ENCODE data around the gene KCMF1. TPM values are rescaled to one million over a fixed set of nuclear protein-coding genes. Genes with fewer than 3 reads are reported as not detected.
"Not testable (repeated sequence)": the region's sequence is repeated elsewhere in the genome, so short reads cannot be mapped to it uniquely, and the experiment has no call there.

KCMF1 gene
- total and polyA plus RNA-seq, 4 donors: 10.5 to 45.4 (median 23.1) TPM

DNA sequence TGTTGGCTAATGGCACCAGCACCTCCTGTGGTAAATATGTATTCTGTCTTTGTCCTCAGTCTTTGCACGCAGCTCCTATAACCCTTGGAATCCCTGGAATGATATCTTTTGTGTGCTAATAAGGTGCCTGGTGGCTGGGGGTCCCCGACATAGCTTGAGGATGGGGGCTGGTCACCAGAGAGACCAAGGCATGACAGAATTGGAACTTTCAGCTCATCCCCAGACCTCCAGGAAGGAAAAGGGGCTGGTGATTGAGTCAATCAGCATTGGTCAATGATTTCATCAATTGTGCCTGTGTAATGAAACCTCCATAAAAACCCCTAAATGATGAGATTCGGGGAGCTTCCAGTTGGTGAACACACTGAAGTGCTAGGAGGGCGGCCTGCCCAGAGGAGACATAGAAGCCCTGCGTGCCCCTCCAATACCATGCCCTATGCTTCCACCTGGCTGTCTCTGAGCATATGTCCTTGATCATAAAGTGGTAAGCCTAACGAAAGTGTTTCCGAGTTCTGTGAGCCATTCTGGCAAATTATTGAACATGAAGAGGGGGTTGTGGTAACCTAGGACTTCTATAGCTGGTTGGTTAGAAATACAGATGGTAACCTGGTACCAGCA, 26.6 kb upstream of the KCMF1 start (continued):
- TF ChIP-seq EGR1 (IDR thresholded peaks at IDR 0.05; ENCODE audit: low read depth in 2 of 2) (no peak), RXRA (IDR thresholded peaks at IDR 0.05) (no peak)

- H3K4me1 ChIP-seq (ENCODE audit: control insufficient read depth in 4 of 4, insufficient read depth in 4 of 4, low read length in 3 of 4); H3K4me3 ChIP-seq (ENCODE audit: low read depth in 1 of 3, low read length in 3 of 3); DNase-seq (ENCODE audit: low spot score); H3K36me3 ChIP-seq (ENCODE audit: control insufficient read depth in 4 of 4, insufficient read depth in 3 of 4, low read depth in 1 of 4, low read length in 3 of 4); H3K27ac ChIP-seq (ENCODE audit: low read depth in 1 of 2, low read length in 2 of 2); H3K9ac ChIP-seq (ENCODE audit: low read depth in 1 of 2, low read length in 2 of 2); H3K27me3 ChIP-seq (ENCODE audit: control insufficient read depth in 4 of 4, insufficient read depth in 4 of 4, low read length in 3 of 4); H3K9me3 ChIP-seq (ENCODE audit: control insufficient read depth in 4 of 4, low read length in 3 of 4): not testable (repeated sequence)
- 88% methylated on average over 2 of the region's 3 CpGs for WGBS
Observed at GRCh38 chr2:84945838-84946203, 25.1 kb upstream of the KCMF1 start.

GRCh38 chr2:84946204-84947009, 24.6 kb upstream of the KCMF1 start:
- Histone ChIP-seq H3K27me3 (ENCODE audit: control insufficient read depth in 4 of 4, insufficient read depth in 4 of 4, low read length in 3 of 4) (no peaks in the 10 kb centered on the region), H3K4me1 (ENCODE audit: control insufficient read depth in 4 of 4, insufficient read depth in 4 of 4, low read length in 3 of 4) (no peaks in the 10 kb centered on the region), H3K9me3 (ENCODE audit: control insufficient read depth in 4 of 4, low read length in 3 of 4) (no peaks in the 10 kb centered on the region), H3K9ac (ENCODE audit: low read depth in 1 of 2, low read length in 2 of 2) (no peak overlapping the region), H3K27ac (ENCODE audit: low read depth in 1 of 2, low read length in 2 of 2) (no peak overlapping the region), H3K4me3 (ENCODE audit: low read depth in 1 of 3, low read length in 3 of 3) (no peak overlapping the region), H3K36me3 (ENCODE audit: control insufficient read depth in 4 of 4, insufficient read depth in 3 of 4, low read depth in 1 of 4, low read length in 3 of 4) (no peaks in the 10 kb centered on the region)
- no peak for DNase-seq (ENCODE audit: low spot score)
- 77% methylated on average over 12 of the region's 12 CpGs for WGBS
- no peak for TF ChIP-seq TAF1 (conservative IDR thresholded peaks at IDR 0.05)
- no peak for TF ChIP-seq HNF4G (IDR thresholded peaks at IDR 0.05)
- no peak for TF ChIP-seq RAD21 (IDR thresholded peaks at IDR 0.05)
- TF ChIP-seq HNF4A (conservative IDR thresholded peaks at IDR 0.05): no peak
- TF ChIP-seq, protein P1, sequence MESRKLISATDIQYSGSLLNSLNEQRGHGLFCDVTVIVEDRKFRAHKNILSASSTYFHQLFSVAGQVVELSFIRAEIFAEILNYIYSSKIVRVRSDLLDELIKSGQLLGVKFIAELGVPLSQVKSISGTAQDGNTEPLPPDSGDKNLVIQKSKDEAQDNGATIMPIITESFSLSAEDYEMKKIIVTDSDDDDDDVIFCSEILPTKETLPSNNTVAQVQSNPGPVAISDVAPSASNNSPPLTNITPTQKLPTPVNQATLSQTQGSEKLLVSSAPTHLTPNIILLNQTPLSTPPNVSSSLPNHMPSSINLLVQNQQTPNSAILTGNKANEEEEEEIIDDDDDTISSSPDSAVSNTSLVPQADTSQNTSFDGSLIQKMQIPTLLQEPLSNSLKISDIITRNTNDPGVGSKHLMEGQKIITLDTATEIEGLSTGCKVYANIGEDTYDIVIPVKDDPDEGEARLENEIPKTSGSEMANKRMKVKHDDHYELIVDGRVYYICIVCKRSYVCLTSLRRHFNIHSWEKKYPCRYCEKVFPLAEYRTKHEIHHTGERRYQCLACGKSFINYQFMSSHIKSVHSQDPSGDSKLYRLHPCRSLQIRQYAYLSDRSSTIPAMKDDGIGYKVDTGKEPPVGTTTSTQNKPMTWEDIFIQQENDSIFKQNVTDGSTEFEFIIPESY (IDR thresholded peaks at IDR 0.05): no peak
- TF ChIP-seq, protein P2, sequence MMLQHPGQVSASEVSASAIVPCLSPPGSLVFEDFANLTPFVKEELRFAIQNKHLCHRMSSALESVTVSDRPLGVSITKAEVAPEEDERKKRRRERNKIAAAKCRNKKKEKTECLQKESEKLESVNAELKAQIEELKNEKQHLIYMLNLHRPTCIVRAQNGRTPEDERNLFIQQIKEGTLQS (IDR thresholded peaks at IDR 0.05): no peak
- TF ChIP-seq FOXA2 (IDR thresholded peaks at IDR 0.05): no peak
- TF ChIP-seq RXRA (IDR thresholded peaks at IDR 0.05): no peak
- TF ChIP-seq JUND (IDR thresholded peaks at IDR 0.05): no peak
- TF ChIP-seq REST (IDR thresholded peaks at IDR 0.05): no peak
- no peak for TF ChIP-seq EGR1 (IDR thresholded peaks at IDR 0.05; ENCODE audit: low read depth in 2 of 2)
- TF ChIP-seq, protein P3, sequence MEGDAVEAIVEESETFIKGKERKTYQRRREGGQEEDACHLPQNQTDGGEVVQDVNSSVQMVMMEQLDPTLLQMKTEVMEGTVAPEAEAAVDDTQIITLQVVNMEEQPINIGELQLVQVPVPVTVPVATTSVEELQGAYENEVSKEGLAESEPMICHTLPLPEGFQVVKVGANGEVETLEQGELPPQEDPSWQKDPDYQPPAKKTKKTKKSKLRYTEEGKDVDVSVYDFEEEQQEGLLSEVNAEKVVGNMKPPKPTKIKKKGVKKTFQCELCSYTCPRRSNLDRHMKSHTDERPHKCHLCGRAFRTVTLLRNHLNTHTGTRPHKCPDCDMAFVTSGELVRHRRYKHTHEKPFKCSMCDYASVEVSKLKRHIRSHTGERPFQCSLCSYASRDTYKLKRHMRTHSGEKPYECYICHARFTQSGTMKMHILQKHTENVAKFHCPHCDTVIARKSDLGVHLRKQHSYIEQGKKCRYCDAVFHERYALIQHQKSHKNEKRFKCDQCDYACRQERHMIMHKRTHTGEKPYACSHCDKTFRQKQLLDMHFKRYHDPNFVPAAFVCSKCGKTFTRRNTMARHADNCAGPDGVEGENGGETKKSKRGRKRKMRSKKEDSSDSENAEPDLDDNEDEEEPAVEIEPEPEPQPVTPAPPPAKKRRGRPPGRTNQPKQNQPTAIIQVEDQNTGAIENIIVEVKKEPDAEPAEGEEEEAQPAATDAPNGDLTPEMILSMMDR (IDR thresholded peaks at IDR 0.05; ENCODE audit: low read depth, low read length, missing input control): no peak
- no peak for TF ChIP-seq YY1 (IDR thresholded peaks at IDR 0.05)
